Measurements from ENCODE around the gene ATP1B3.
"Not testable (repeated sequence)": the region's sequence is repeated elsewhere in the genome, so short reads cannot be mapped to it uniquely, and the experiment has no call there.

Gene ATP1B3

DNA sequence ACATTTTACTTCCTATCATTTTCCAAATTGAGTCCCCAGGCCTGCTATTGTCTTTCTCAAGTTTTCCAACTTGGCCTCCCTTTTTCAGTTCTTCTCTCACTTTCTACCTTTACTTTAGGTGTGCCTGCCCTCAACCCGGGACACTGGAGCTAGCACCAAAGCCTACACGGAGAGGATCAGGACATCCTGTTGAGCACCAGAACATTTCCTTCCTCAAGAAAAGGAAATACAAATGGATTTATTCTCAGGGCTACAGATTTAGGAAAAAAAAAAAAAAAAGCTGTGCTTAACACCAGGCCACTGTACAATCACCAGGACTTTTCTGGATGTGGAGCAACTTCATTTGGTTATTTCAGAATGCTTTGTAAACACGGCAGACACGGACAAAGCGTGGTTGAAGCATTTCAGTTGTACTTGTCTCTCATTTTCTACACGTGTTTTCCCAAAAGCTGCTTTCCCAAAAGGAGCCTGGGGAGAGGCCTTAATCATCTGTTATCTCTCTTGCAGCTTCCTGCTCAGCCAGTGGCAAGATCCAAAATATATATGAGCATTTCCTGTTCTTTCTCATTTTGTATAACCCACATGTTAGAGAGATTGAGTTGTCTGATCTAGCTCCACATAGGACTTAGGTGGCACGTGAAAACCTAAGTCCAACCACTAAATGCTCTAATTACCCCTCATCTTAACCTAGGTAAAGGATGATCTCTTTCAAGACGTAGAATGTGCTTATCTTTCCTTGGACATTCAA, 15.5 kb upstream of the ATP1B3 start:
- DNase-seq, result no peak

DNA sequence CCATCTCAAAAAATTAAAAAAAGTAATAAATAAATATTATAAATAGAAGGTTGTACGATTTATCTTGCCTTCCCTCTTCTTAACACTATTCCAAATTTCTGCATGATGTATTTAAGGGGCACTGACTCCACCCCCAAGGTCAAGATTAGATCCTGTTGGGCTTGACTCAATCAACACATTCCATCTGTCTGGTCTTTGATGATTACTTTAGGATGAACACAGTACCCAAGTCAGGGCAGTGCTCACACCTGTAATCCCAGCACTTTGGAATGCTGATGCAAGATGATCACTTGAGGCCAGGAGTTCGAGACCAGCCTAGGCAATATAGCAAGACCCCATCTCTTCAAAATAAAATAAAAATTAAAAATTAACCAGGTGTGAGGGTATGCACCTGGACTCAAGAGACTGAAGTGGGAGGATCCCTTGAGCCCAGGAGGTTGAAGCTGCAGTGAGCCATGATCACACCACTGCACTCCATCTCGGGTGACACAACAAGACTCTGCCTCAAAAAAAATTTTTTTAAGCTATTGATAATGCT, 14.1 kb upstream of the ATP1B3 start:
- DNase-seq, result no peak

DNA sequence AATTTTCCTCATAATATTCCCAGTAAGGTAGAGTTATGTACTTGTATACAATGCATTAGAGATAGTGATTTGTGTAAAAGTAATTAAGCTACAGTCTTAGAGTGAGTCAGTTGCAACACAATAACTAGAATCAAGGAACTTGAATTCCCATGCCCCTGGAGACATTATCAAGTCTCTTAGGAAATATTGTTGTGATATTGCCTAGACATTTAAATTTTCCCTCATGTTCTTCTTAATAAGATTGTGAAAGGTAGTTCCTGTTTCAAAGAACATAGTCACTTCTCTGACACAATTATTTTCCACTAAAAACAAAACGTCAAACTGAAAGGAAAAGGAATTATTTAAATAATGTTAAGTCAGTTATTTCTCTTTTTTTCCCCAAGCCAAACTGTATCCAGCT, 13.0 kb upstream of the ATP1B3 start:
- DNase-seq, result no peak

DNA sequence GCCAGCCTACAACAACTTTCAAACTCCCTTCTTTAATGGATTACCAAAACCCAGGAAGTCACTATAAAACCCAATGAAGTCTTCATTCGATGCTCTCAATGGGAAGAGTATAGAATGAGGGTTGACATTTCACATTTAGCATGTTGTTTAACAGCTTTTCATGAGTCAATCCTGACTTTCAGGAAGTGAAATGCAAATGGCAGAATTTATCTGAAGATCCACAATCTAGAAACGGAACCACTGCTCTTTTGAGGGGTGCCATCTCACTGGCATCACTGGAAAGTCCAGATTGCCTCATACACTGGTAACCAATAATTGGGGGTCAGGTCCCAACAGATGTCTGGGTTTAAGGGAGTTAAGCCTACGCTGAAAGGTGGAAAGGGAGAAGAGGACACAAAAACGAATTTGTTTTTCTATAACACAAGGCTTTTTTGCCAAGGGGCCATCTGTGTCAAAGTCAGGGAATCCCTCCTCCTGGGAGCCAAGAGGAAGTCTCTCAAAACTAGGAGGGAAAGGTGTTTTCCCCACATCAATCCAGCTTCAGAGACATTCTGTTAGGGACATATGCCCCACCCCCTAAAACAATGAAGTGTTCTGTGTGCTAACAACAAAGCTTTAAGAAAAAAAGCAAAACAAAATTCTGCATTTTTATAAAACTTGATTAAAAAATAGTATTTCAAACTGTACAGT, 12.0 kb upstream of the ATP1B3 start:
- no peak for DNase-seq

DNA sequence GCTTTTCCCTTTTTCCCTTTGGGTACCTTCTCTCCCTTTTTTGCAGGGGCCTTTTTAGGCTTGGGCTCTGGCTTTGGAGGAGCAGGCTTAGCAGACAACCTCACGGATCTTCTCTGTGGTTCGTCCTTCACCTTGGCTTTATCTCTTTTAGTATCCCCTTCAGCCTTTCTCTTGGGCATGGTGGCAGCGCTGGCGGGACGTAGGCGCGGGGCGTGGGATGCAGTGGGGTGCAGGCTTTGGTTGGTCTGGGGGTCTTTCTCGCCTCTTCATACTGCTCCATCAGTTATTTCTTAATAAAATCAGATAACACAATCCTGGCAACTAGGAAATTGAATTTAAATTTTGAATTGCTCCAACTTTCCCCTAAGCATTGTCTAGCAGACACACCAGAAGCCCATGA, 11.3 kb upstream of the ATP1B3 start:
- DNase-seq, result no peak

DNA sequence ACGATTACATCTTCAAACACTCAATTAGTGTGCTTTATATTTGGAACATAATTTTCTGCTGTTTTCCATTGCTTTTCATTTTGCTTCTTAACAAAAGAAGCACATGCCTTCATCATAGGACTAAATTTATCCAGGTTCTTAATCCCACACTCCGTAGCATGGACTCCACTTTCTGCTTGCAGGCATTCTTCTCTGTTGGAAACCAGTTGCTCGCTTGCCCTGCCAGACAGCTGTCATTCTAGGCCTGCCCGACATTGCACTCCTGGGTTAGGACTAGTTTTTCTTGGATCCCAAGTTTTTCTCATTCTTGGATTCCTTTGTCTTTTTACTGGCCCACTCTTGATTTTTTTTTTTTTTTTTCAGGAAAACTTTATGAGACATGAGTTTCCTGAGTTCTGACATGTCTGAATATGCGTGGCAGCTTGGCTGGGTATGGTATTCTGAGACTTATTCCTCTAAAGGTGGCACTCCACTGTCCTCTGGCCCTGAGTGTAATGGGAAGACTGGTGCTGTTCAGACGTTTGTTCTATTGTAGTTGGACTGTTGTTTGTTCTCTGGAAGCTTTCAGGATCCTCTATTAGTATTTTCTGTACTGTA, 6.3 kb upstream of the ATP1B3 start:
- DNase-seq, result no peak

DNA sequence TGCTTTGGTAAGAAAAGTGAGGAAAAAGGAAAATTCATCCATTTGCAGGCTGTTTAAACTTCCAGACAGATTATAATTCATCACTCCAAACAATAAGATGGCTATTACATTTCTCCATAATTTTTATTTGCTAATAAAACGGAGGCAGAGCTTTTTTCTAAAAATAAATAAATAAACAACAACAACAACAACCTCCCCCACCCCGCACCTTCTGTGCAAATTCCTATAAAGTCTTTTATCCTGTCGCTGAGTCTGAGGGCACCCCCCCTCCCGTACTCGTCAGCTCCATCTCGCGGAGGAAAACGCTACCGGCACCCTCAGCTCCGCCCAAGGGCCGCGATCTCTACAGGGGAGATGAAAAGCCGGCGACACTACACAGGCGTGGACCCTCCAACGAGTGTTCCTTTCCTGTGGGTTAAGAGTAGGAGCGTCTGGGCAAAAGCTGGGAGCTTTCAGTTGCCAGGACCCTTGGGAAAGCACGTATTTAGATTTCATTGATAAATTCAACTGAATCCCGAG, 1.0 kb upstream of the ATP1B3 start:
- peak; percentile 87 for DNase-seq

DNA sequence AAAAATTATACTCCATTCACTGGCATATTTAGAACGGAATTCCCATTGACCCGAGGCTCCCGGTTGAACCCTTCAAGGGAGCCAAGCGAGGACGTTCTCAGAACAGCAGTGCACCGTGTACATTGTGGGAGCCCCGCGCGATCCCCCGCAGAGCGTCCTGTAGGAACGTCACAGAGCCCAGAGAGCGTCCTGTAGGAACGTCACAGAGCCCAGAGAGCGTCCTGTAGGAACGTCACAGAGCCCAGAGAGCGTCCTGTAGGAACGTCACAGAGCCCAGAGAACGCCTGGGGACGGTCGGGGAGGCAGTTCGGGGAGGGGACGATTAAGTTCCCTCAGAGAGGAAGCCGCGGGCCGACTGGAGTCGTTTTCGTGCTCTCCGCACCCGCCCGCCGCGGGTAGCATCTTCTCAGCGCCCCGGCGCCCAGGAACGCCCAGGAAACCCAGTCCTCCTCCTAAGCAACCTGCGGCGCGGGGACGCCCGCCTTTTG, 506 bp upstream of the ATP1B3 start:
- DNase-seq, result no peak

DNA sequence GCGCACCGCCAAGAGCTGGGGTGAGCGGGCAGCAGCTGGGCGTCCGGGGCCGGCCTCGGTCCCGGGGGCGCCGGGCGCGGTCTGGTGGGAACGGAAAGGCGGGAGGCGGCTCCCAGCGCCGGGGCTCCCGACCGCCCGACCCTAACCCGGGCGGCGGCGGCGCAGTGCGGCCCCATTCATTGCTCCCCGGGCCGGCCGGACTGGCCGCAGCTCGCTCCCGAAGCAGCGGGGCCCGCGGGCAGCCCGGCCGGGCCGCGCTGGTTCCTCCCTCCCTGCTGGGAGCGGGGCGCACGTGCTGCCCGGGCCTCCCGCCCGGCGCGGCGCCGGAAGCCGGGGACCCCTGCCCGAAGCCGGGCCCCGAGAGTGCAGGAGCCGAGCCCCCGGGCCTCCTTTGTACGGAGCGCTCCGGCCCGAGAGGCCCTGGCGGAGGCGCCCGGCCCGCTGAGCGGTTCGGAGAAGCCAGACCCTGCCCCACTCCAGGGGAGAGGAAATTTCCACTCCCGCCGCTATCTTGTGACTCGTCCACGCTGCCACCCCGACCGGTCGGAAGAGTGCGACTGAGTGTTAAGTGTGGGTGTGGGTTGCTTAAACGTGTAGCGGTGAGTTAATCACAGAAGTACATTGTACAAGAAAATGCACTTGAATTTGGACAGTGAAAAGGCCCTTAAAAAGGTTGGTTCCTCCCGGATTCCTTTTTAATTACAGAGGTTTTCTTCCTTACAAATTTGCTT, 613 bp downstream of the ATP1B3 start:
- no peak for DNase-seq

DNA sequence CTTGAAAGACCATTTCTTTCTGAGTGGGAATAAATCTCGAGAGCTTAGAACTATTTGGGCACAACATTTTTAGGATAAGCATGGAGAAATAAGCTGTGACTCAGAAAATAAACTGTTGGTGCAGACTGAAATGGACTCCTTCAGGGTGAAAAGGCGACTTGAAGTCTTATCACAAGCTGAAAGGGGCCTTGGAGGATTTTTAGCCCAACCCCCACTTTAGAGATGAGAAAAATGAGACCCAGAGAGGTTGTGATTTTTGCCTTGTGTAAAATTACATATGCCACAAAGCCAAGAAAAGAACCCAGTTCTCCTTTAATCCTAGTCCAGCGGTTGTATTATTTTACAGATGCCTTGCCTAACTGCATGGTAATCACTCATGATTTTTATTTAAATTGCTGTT, 1.5 kb downstream of the ATP1B3 start:
- DNase-seq, result no peak

DNA sequence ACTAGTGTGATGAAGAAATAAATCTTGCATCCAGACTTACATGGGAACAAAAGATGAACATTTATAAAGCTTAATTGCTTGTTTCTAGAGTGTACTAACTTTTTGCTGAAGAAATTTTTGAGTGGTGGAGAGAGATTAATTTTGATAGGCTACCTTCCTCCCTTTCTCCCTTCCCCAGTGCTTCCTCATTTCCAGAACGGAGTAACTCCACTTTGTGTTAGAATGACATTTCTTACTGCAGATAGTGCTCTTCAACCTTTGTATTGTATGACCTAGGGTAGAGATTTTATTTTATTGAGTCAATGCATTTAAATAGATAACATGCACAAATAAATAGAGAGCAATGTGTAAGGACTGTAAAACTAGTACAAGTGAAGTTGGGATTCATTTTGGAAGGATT, 1.9 kb downstream of the ATP1B3 start:
- no peak for DNase-seq

DNA sequence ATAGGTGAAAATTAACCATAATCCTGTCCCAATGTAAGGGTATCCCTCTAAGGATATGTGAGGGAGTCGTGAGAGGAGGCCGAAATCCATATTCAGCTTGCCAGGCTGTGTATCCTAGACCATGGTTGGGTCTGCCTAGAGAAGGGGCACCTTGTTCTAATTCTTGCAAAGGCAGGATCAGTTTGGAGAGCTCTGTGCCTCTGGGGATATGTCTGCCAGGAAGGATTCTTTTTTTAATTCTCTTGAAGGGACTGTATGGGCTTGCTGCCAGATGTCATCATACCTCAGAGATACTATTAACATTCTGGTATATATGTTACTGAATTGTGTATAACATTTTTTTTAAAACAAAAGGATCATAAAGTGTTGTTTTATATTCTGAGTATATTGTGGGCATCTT, 2.4 kb downstream of the ATP1B3 start:
- DNase-seq, result no peak

DNA sequence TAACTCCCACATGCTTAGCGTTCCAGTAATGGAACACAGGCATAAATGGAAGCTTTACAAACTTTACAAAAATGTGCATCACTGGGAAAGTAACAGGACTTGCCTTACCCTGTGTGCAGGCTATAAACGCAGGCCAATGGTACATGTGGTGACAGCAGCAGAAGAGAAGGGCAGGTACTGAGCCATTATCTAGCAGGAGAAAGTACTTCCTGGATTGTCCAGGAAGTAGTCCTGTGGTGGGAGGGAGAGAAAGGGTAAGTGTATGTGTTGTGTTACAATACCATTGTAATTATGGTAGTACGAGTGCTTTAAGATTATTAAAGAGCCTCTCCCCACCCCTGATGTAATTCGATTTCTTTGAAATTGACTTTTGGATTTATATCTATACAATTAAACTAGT, 5.3 kb downstream of the ATP1B3 start:
- no peak for DNase-seq

DNA sequence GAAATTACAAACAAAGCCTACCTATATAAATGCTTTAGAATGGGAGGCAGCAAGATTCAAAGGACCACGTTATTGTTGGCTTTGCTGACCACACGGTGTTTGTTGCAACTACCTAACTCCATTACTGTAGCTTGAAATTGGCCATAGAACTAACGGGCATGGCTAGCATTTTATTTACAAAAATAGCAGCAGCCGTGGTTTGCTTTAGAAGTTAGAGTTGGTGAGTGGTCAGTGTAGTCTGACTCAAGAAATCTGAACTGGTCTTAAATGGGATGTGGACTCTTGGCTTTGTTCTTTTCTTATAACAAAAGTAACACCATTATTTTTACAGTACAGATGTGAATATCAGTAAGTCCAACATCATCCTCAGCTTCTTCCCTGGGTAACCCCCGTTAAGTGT, 10.6 kb downstream of the ATP1B3 start:
- no peak for DNase-seq

DNA sequence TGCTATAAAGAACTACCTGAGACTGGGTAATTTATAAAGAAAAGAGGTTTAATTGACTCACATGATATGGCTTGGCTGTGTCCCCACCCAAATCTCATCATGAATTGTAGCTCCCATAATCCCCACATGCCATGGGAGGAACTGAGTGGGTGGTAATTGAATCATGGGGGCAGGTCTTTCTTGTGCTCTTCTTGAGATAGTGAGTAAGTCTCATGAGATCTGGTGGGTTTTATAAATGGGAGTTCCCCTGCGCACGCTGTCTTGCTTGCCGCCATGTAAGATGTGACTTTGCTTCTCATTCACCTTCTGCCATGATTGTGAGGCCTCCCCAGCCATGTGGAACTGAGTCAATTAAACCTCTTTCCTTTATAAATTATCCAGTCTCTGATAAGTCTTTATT, 12.1 kb downstream of the ATP1B3 start:
- not testable (repeated sequence) for DNase-seq

DNA sequence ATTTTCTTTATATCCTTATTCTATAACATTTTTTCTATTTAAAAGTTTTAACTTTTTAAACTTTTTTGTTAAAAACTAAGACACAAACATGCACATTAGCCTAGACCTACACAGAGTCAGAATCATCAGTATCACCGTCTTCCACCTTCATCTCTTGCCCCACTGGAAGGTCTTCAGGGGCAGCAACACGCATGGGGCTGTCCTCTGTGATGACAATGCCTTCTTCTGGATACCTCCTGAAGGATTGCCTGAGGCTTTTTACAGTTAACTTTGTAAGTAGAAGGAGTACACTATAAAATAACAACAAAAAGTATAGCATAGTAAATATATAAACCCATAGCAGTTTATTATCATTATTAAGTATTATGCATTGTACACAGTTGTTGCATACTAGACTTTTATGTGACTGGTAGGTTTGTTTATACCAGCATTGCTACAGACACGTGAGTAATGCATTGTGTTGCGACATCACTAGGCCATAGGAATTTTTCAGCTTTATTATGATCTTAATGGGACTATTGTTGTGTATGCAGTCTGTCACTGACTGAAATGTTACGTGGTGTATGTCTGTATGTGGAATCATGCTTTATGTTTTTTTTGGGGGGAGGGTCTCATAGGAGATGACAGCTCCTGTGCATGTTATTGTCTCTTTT, 18.2 kb downstream of the ATP1B3 start:
- no peak for DNase-seq

DNA sequence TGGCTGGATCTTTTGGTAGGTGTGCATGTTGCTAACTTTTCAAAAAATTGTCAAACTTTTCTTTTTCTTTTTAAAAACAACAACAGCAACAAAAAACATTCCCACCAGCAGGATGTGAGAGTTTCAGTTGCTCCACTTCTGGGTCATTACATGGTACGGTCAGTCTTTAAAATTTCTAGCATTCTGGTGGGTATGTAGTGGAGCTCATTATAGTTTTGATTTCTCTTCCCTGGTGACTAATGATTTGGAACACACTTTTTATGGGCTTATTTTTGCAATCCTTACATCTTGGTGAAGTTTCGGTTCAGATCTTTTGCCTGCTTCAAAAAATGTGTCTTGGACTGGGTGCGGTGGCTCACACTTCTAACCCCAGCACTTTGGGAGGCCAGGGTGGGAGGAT, 19.3 kb downstream of the ATP1B3 start:
- no peak for DNase-seq

DNA sequence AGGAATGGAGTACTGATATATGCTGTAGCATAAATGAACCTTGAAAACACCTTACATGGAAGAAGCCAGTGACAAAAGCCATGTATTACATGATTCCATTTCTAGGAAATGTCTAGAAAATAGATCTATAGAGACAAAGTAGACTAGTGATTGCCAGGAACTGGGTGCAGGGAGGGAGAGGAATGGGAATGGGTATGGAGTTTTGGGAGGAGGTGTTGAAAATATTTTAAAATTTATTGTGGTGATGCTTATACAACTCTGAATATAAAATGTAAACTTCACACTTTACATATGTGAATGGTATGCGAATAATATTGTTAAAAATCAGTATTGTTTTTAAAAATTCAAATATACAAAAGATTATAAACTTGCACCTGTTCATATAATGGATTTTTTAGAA, 22.5 kb downstream of the ATP1B3 start:
- DNase-seq, result no peak

DNA sequence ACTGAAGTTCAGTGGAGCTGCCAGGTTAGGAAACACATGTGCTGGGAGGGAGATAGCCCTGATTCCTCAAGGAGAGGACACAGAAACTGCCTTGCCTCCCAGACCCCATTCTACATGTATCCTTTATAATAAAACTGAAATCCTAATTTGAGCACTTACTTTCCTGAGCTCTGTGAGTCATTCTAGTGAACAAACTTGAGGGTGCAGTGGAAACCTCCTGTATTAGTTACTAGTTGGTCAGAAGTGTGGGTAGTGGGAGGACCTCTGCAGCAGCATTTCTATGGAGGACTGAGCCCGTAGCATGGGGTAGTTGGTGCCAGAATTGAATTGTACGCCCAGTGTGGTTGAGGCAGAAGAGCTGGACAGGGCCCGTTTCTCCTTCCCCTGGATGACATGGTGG, 23.9 kb downstream of the ATP1B3 start:
- DNase-seq, result no peak

DNA sequence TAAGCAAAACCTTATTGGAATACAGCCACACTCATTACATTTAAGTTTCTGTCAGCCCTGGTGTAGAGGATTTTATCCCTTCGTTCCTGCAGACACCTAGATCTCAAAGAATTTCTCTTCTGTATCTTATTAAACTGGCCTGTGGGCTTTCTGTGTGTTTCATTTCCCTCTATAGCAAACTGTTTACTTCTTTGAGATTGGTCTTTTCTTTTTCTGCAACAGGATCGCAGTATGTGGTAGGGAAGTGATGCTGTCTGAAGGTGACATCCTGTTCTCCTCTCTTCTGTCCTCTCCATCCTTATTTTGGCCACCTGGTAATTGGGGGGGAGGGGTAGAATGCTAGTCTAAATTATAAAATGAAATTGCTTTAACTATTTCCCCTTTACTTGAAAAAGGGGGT, 25.5 kb downstream of the ATP1B3 start:
- DNase-seq, result no peak

DNA sequence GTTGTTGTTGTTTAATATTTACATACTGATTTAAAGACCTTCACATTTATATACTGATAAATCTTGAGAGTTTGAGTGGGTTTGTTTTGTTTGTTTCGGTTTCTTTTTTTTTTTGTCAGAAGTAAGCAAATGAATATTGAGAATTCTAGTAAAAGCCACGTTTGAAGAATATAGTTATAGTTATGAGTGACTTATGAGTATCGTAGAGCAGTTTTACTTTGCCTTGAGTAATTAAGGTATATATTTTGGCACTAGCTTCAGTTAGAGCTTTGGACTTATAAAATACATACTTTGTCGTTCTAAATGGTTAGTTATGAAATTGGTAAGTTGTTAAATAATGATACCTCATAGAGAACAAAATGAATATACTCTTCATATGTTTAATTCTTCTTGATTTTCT, 27.8 kb downstream of the ATP1B3 start:
- DNase-seq, result no peak

DNA sequence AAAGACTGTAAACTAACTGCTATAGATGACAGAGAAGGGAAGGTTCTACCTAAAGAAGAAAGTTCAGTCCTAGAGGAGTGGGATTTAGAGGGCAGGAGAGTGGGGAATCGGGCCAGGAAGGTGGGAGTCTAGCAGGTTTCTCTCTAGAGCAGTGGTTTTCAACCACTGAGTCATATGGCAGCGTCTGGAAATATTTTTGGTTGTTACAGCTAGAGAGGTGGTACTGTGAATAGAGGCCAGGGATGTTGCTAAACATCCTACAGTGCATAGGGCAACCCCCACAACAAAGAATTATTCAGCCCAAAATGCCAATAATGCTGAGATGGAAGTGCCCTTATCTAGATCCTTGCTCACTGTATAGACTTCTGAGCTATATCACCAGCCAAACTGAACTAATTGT, 28.7 kb downstream of the ATP1B3 start:
- DNase-seq, result no peak

DNA sequence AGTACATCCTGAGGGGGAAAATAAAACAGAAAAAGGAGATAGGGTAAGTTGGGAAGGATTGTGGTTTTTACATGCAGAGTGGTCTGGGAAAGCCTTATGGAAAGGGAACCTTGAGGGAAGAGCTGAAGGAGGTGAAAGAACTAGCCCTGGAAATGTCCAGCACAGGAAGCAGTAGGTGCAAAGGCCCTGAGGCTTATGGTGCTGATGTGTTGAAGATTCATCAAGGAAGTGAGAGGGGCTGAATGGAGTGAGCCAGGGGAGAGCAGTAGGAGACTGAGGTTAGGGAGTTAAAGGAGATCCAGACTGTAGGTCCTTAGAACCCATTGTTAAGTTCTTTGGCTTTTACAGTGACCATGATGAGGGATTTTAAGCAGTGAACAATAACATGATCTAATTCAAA, 33.0 kb downstream of the ATP1B3 start:
- no peak for DNase-seq
